HCT116 (cell line): ENCODE measurements around the gene LCN9. TPM values are rescaled to one million over a fixed set of nuclear protein-coding genes. Genes with fewer than 3 reads are reported as not detected.

Experiments
- ATAC-seq: fragments of 200-7000 bp; cut with Tn5 transposase; 2 replicates; pipeline ENCODE4 v1.9.1; 2020; ENCODE audit warnings: mild to moderate bottlenecking, moderate library complexity
- BruUV-seq: library from RNA; stranded (reverse); fragments of 400-500 nt; replicated peaks from 2 replicates; lab custom pipeline; 2021; lab: Mats Ljungman, UMichigan
- CTCF ChIA-PET: fragments of 300-600 bp; sonication (Branson Sonifier 250); formaldehyde crosslinking; loops from one replicate; lab custom pipeline; 2021; ENCODE audit warnings: antibody characterized with exemption; lab: Charles Lee
- POLR2A ChIA-PET: fragments of 300-600, 350-600 bp; sonication (Branson Sonifier 250); formaldehyde crosslinking; loops from one replicate; lab custom pipeline; 2021; ENCODE audit warnings: antibody characterized with exemption; lab: Charles Lee
- RAD21 ChIA-PET, 2 experiments: fragments of 300-600 bp; sonication (Branson Sonifier 250); formaldehyde crosslinking; loops; one replicate each; lab custom pipeline; 2023; ENCODE audit warnings: low total read pairs in 2 of 2; ENCODE audit not compliant: uncharacterized antibody in 2 of 2, unreplicated experiment in 2 of 2, low non-redundant PET in 1 of 2; lab: Charles Lee
- DNase-seq: peaks from one replicate; pipeline ENCODE4 v3.0.0-alpha.2; 2010; ENCODE audit warnings: low read depth, low spot score
- H2AFZ ChIP-seq: fragments of 200-600 bp; shearing (Covaris generic), sonication (generic); 2 replicates; pipeline ENCODE4 v1.6.1; 2017; ENCODE audit warnings: low read depth, mixed run types, mixed read lengths, antibody characterized with exemption, low read length; ENCODE audit not compliant: poor library complexity, severe bottlenecking
- H3K27ac ChIP-seq: 2 replicates; pipeline ENCODE4 v1.5.1; 2012; ENCODE audit warnings: low read depth, low read length
- H3K27me3 ChIP-seq: fragments of 200-600 bp; sonication (generic); 2 replicates; pipeline ENCODE4 v1.6.1; 2016; ENCODE audit warnings: mixed run types, low read length, mixed read lengths; ENCODE audit not compliant: insufficient read depth
- H3K36me3 ChIP-seq, 2 experiments: fragments of 200-500 bp in 1 of 2; fragments of 200-600 bp in 1 of 2; sonication (Bioruptor generic) in 1 of 2; sonication (generic) in 1 of 2; 2 replicates each; pipeline versions ENCODE4 v1.5.1 to v1.6.1; 2014 to 2016; ENCODE audit warnings: low read length in 2 of 2, inconsistent platforms in 1 of 2, mixed read lengths in 1 of 2, mixed run types in 1 of 2; ENCODE audit not compliant: insufficient read depth in 2 of 2, control insufficient read depth in 1 of 2
- H3K4me1 ChIP-seq, 2 experiments: fragments of 200-600 bp in 1 of 2; sonication (generic) in 1 of 2; 2 replicates each; pipeline versions ENCODE4 v1.5.1 to v1.6.1; 2012 to 2017; ENCODE audit warnings: low read length in 2 of 2, inconsistent platforms in 1 of 2, mild to moderate bottlenecking in 1 of 2, mixed read lengths in 1 of 2, mixed run types in 1 of 2, moderate library complexity in 1 of 2; ENCODE audit not compliant: insufficient read depth in 2 of 2, control insufficient read depth in 1 of 2
- H3K4me2 ChIP-seq: fragments of 200-600 bp; sonication (generic); 2 replicates; pipeline ENCODE4 v1.6.1; 2017; ENCODE audit warnings: mixed run types, low read length, mixed read lengths
- H3K4me3 ChIP-seq, 2 experiments: fragments of 200-600 bp in 1 of 2; sonication (generic) in 1 of 2; replicated peaks in 1 of 2; 2 replicates each; pipeline ENCODE4 v1.5.1; 2011 to 2016; ENCODE audit warnings: low read length in 2 of 2, control low read depth in 1 of 2, low read depth in 1 of 2, mild to moderate bottlenecking in 1 of 2, mixed read lengths in 1 of 2, mixed run types in 1 of 2
- H3K79me2 ChIP-seq: fragments of 200-600 bp; sonication (generic); 2 replicates; pipeline ENCODE4 v1.6.1; 2017; ENCODE audit warnings: mild to moderate bottlenecking, mixed run types, low read length, moderate library complexity, mixed read lengths; ENCODE audit not compliant: insufficient read depth
- H3K9ac ChIP-seq: fragments of 200-600 bp; sonication (generic); 2 replicates; pipeline ENCODE4 v1.6.1; 2016; ENCODE audit warnings: low read length, mixed read lengths
- H3K9me2 ChIP-seq: fragments of 200-600 bp; sonication (generic), shearing (Covaris generic); 2 replicates; pipeline ENCODE4 v1.6.1; 2017; ENCODE audit warnings: mixed run types, mild to moderate bottlenecking, moderate library complexity; ENCODE audit not compliant: insufficient read depth
- H3K9me3 ChIP-seq, 2 experiments: fragments of 200-500 bp in 1 of 2; fragments of 200-600 bp in 1 of 2; sonication (Bioruptor generic) in 1 of 2; sonication (generic) in 1 of 2; 2 replicates each; pipeline ENCODE4 v1.6.1; 2014 to 2017; ENCODE audit warnings: low read length in 2 of 2, mixed read lengths in 2 of 2, inconsistent platforms in 1 of 2, low read depth in 1 of 2, mild to moderate bottlenecking in 1 of 2, mixed run types in 1 of 2, moderate library complexity in 1 of 2; ENCODE audit not compliant: control insufficient read depth in 1 of 2, insufficient read depth in 1 of 2
- H4K20me1 ChIP-seq: fragments of 200-600 bp; sonication (generic), shearing (Covaris generic); 2 replicates; pipeline ENCODE4 v1.6.1; 2017; ENCODE audit warnings: mixed run types, mild to moderate bottlenecking, moderate library complexity; ENCODE audit not compliant: insufficient read depth
- EGR1 ChIP-seq: IDR thresholded peaks from 2 replicates; pipeline ENCODE4 v1.6.1; 2012; ENCODE audit warnings: low read depth
- JUND ChIP-seq: IDR thresholded peaks from 2 replicates; pipeline ENCODE4 v1.6.1; 2012
- POLR2A ChIP-seq: IDR thresholded peaks from 2 replicates; pipeline ENCODE4 v1.7.0; 2011; ENCODE audit warnings: borderline replicate concordance; ENCODE audit not compliant: insufficient read depth, insufficient read length; ENCODE audit errors: extremely low read depth
- RAD21 ChIP-seq: IDR thresholded peaks from 2 replicates; pipeline ENCODE4 v1.6.1; 2012; ENCODE audit warnings: low read depth, mild to moderate bottlenecking
- REST ChIP-seq: IDR thresholded peaks from 2 replicates; pipeline ENCODE4 v1.6.1; 2012; ENCODE audit warnings: low read depth
- SP1 ChIP-seq: IDR thresholded peaks from 2 replicates; pipeline ENCODE4 v1.6.1; 2012; ENCODE audit warnings: low read depth
- SRF ChIP-seq: IDR thresholded peaks from 2 replicates; pipeline ENCODE4 v1.6.1; 2012; ENCODE audit warnings: low read depth
- TCF7L2 ChIP-seq: IDR thresholded peaks from 2 replicates; pipeline ENCODE4 v1.7.0; 2011; ENCODE audit warnings: borderline replicate concordance, inconsistent platforms; ENCODE audit not compliant: insufficient read depth, insufficient read length; ENCODE audit errors: extremely low read depth
- ZNF274 ChIP-seq: fragments of 200-500 bp; sonication (Bioruptor generic); IDR thresholded peaks from 2 replicates; pipeline ENCODE4 v1.6.1; 2014; ENCODE audit warnings: mild to moderate bottlenecking, low read depth, low read length, inconsistent platforms
- intact Hi-C: fragments of 100-400 bp; cut with micrococcal nuclease; formaldehyde crosslinking; loops from 2 replicates; pipeline ENCODE4 v1.10.0; 2022
- total RNA-seq: library from RNA; stranded (reverse); gene quantifications from one replicate; pipeline ENCODE4 v1.2.1, GENCODE V29; 2021; ENCODE audit not compliant: unreplicated experiment
- TF ChIP-seq, protein P1 (sequence below): IDR thresholded peaks from 2 replicates; pipeline ENCODE4 v1.6.1; 2012
- TF ChIP-seq, protein P2 (sequence below): IDR thresholded peaks from 2 replicates; pipeline ENCODE4 v1.6.1; 2011; ENCODE audit warnings: mild to moderate bottlenecking, low read length, moderate library complexity; ENCODE audit not compliant: insufficient replicate concordance; ENCODE audit errors: extremely low read depth

LCN9 gene
- total RNA-seq, 1 experiment from 2014 or later, result not detected

DNA sequence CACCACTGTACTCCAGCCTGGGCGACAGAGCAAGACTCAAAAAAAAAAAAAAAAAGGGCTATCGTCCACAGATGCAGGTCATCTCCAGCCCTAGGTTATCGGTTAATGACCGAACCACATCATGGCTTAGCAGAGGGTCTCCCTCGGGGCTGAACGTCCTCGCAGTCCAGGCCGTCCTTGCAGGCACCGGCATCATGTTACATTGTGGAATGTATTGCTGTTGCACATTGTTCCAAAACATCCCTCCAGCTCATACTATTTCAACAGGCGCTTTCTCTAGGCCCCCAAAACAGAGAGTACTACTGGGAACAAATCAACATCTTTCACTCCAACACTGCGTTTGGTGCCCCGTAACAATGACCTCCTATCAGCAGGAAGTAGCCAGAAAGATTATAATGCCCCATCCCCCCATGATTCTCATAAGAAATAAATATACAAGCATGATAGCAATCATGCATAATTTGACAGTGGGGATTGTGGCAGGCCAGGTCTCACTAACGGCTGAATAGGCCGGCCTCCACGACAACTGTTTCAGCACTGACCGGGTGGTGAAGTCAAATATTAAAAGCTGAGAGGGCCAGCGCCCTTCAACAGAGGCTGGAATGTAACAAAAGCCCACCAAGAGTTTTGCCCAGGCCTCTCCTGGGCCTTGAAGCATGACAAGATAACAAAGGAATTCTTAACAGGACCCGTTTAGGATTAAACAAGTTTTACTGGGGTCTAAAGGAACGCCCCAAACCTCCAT lies 1.1 kb upstream of the LCN9 start:
- Histone ChIP-seq H4K20me1 (no peaks in the 10 kb centered on the region), H3K4me1 (no peaks in the 10 kb centered on the region), H3K4me2 (no peak overlapping the region), H3K36me3 (no peaks in the 10 kb centered on the region), H3K79me2 (no peaks in the 10 kb centered on the region), H3K9me3 (no peaks in the 10 kb centered on the region), H3K27me3 (peaks cover 6% of the 10 kb centered on the region; the same call in 1 of the 2 replicates)
- ChIA-PET RAD21 (no interaction called here), POLR2A (no interaction called here), CTCF (no interaction called here)
- no peak for DNase-seq
- no TSS peak for BruUV-seq
- intact Hi-C loops, result no loop called here
- TF ChIP-seq, protein P1, sequence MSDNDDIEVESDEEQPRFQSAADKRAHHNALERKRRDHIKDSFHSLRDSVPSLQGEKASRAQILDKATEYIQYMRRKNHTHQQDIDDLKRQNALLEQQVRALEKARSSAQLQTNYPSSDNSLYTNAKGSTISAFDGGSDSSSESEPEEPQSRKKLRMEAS, result no peak
- TF ChIP-seq SRF (no peak), TCF7L2 (no peak)
- TF ChIP-seq, all 23 proteins: peak for 0
- Histone ChIP-seq H3K9me2 (no peaks in the 10 kb centered on the region), H3K4me3 (no peak overlapping the region), H3K27ac (no peak overlapping the region), H3K9ac (no peak overlapping the region), H2AFZ (no peak overlapping the region)
- no peak for ATAC-seq

GRCh38 chr9:135663451-135663770 lies 302 bp downstream of the LCN9 start:
- no peak overlapping the region for H3K4me2 ChIP-seq
- ATAC-seq (no peak), DNase-seq (no peak)
- H3K36me3 ChIP-seq, result no peaks in the 10 kb centered on the region
- peaks cover 6% of the 10 kb centered on the region; the same call in 1 of the 2 replicates for H3K27me3 ChIP-seq
- H3K4me1 ChIP-seq, result no peaks in the 10 kb centered on the region
- no peaks in the 10 kb centered on the region for H3K9me2 ChIP-seq
- CTCF ChIA-PET, result no interaction called here
- H3K79me2 ChIP-seq, result no peaks in the 10 kb centered on the region
- no peaks in the 10 kb centered on the region for H3K9me3 ChIP-seq
- intact Hi-C loops, result no loop called here
- POLR2A ChIA-PET, result no interaction called here
- no peak overlapping the region for H3K9ac ChIP-seq
- H3K4me3 ChIP-seq, result no peak overlapping the region
- no peak overlapping the region for H2AFZ ChIP-seq
- BruUV-seq, result no TSS peak
- H4K20me1 ChIP-seq, result no peaks in the 10 kb centered on the region
- RAD21 ChIA-PET, result no interaction called here
- TF ChIP-seq, protein P2, sequence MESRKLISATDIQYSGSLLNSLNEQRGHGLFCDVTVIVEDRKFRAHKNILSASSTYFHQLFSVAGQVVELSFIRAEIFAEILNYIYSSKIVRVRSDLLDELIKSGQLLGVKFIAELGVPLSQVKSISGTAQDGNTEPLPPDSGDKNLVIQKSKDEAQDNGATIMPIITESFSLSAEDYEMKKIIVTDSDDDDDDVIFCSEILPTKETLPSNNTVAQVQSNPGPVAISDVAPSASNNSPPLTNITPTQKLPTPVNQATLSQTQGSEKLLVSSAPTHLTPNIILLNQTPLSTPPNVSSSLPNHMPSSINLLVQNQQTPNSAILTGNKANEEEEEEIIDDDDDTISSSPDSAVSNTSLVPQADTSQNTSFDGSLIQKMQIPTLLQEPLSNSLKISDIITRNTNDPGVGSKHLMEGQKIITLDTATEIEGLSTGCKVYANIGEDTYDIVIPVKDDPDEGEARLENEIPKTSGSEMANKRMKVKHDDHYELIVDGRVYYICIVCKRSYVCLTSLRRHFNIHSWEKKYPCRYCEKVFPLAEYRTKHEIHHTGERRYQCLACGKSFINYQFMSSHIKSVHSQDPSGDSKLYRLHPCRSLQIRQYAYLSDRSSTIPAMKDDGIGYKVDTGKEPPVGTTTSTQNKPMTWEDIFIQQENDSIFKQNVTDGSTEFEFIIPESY, result no peak
- TF ChIP-seq SP1 (no peak), ZNF274 (no peak), JUND (no peak), REST (no peak), TCF7L2 (no peak), RAD21 (no peak), EGR1 (no peak), POLR2A (no peak)
- TF ChIP-seq, protein P1, result no peak
- H3K27ac ChIP-seq, result no peak overlapping the region
